ENCODE measurements around the gene RAD54L2.
"Not testable (repeated sequence)": the region's sequence is repeated elsewhere in the genome, so short reads cannot be mapped to it uniquely, and the experiment has no call there.

RAD54L2 gene

GRCh38 chr3:51544011-51544775, 5.7 kb downstream of the RAD54L2 start:
- no peak for DNase-seq

- no peak for DNase-seq
These were observed 8.8 kb downstream of the RAD54L2 start for GRCh38 chr3:51547274-51547673.

GRCh38 chr3:51549311-51549710, 10.8 kb downstream of the RAD54L2 start:
- DNase-seq = no peak

- DNase-seq = no peak
These were observed 11.7 kb downstream of the RAD54L2 start for GRCh38 chr3:51550080-51550819.

GRCh38 chr3:51557993-51558392, 19.5 kb downstream of the RAD54L2 start:
- no peak for DNase-seq

GRCh38 chr3:51559411-51559888, 20.9 kb downstream of the RAD54L2 start:
- DNase-seq = no peak

GRCh38 chr3:51559961-51560360, 21.4 kb downstream of the RAD54L2 start:
- DNase-seq = no peak

- not testable (repeated sequence) for DNase-seq
These were observed 23.9 kb downstream of the RAD54L2 start for GRCh38 chr3:51562403-51562802.

GRCh38 chr3:51568036-51568435, 29.5 kb downstream of the RAD54L2 start:
- DNase-seq = no peak

- DNase-seq = no peak
These were observed 30.5 kb downstream of the RAD54L2 start for GRCh38 chr3:51568996-51569395.

- no peak for DNase-seq
These were observed 39.7 kb downstream of the RAD54L2 start for GRCh38 chr3:51578238-51578637.

GRCh38 chr3:51580418-51580817, 41.9 kb downstream of the RAD54L2 start:
- no peak for DNase-seq

GRCh38 chr3:51581524-51581923, 43.0 kb downstream of the RAD54L2 start:
- DNase-seq = no peak

- DNase-seq = no peak
These were observed 46.7 kb downstream of the RAD54L2 start for GRCh38 chr3:51585197-51585596.

- no peak for DNase-seq
These were observed 47.4 kb downstream of the RAD54L2 start for GRCh38 chr3:51585871-51586270.

All from stimulated activated naive CD4-positive, alpha-beta T cell (primary cell).